Measurements from ENCODE around the gene C1orf198.

DNA sequence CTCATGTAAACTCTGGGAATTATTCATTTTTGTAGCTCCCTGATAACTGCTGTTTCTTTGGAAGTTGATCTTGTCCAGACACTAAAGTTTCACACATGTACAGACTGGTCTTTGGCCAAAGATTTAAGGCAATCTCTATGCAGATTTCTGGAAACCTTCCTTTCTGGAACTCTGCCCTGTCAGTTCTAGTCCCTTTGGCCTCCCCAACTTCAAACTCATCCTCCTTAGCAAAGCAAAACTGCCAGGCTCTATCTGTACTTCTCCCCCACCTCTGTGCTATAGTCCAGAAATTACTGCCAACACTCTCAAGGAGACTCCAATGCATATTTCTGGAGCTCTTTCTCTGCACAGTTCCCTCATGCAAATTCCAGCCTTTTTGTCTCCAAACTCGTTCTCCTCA is 36.5 kb downstream of the C1orf198 start:
- no peak for TF ChIP-seq POLR2A (IDR thresholded peaks at IDR 0.05)
- no peak for TF ChIP-seq CTCF (IDR thresholded peaks at IDR 0.05)

All from thyroid gland (tissue), 4 donors.